Colonic mucosa (tissue), 4 donors: Measurements from ENCODE around the gene DEFB131B. TPM values are rescaled to one million over a fixed set of nuclear protein-coding genes. Genes with fewer than 3 reads are reported as not detected.

Source experiments
- DNase-seq: peaks from one replicate; pipeline ENCODE4 v3.0.0-alpha.2; 2020
- H3K27ac ChIP-seq: fragments of 200-600 bp; one replicate; pipeline ENCODE4 v1.8.0; 2021
- H3K27me3 ChIP-seq: fragments of 200-600 bp; one replicate; pipeline ENCODE4 v1.8.0; 2021
- H3K36me3 ChIP-seq: fragments of 200-600 bp; one replicate; pipeline ENCODE4 v1.8.0; 2021
- H3K4me1 ChIP-seq: fragments of 200-600 bp; one replicate; pipeline ENCODE4 v1.8.0; 2021; ENCODE audit warnings: mild to moderate bottlenecking
- H3K4me3 ChIP-seq: fragments of 200-600 bp; one replicate; pipeline ENCODE4 v1.8.0; 2021
- H3K9ac ChIP-seq, 2 donors: one replicate each; pipeline ENCODE4 v1.7.0; 2013; ENCODE audit warnings: control low read depth in 2 of 2, low read depth in 2 of 2, low read length in 2 of 2
- H3K9me3 ChIP-seq: fragments of 200-600 bp; one replicate; pipeline ENCODE4 v1.8.0; 2021
- CTCF ChIP-seq: fragments of 200-600 bp; IDR thresholded peaks from one replicate; pipeline ENCODE4 v1.8.0; 2022; ENCODE audit warnings: antibody characterized with exemption, mild to moderate bottlenecking
- intact Hi-C: fragments of 100-400 bp; cut with DNase I; formaldehyde crosslinking; loops from one replicate; pipeline ENCODE4 v1.14.1; 2022
- total RNA-seq, 2 donors: library from RNA; stranded (reverse); fragmentation: NEBNext Ultra II Directional in 1 of 2; extraction: Animal tissue kit (Norgen Biotek cat#: 25700) in 1 of 2; gene quantifications; one replicate each; pipeline ENCODE4 v1.2.1, GENCODE V29; 2021
- donor health status: healthy.
- donor health status: DM: no; HTN: no; CAD: no.
- donor health status: DM: no; HTN: no; CAD: no.

Gene DEFB131B
- total RNA-seq, 2 donors from 2014 or later: not detected

- H3K4me1 ChIP-seq: peaks cover 3% of the 10 kb centered on the region
- H3K9ac ChIP-seq: peak within 1 kb of the TSS; percentile 82 to 83
- H3K9me3 ChIP-seq: no peaks in the 10 kb centered on the region
- intact Hi-C loops: no loop called here
- H3K27ac ChIP-seq: peak within 1 kb of the TSS; percentile 77
- peak within 1 kb of the TSS; percentile 83 for H3K4me3 ChIP-seq
- DNase-seq: peak; percentile 71
- no peak for TF ChIP-seq CTCF
- no peaks in the 10 kb centered on the region for H3K27me3 ChIP-seq
- no peaks in the 10 kb centered on the region for H3K36me3 ChIP-seq
Measured at GRCh38 chr11:71927820-71928736, 49.8 kb downstream of the DEFB131B start, which contains the start of gene XNDC1N. TSS of gene XNDC1N (minus strand) at chr11:71928594. CDS start at chr11:71923353, 5,241 bp downstream.

- Histone ChIP-seq H3K9ac (peak within 1 kb of the TSS; percentile 82 to 83), H3K27ac (peak within 1 kb of the TSS; percentile 77), H3K9me3 (no peaks in the 10 kb centered on the region), H3K36me3 (no peaks in the 10 kb centered on the region), H3K4me1 (peaks cover 3% of the 10 kb centered on the region), H3K27me3 (no peaks in the 10 kb centered on the region), H3K4me3 (peak within 1 kb of the TSS; percentile 83)
- peak; percentile 99 for DNase-seq
- intact Hi-C loops: no loop called here
- TF ChIP-seq CTCF: no peak
Measured at GRCh38 chr11:71928737-71929443, 50.6 kb downstream of the DEFB131B start, which contains the start of gene RNF121. TSS of gene RNF121 (plus strand) at chr11:71929046. CDS start at chr11:71929062, 16 bp downstream.

- Histone ChIP-seq H3K4me1 (peaks cover 3% of the 10 kb centered on the region), H3K27me3 (no peaks in the 10 kb centered on the region), H3K27ac (no peak overlapping the region), H3K4me3 (peak overlapping the region; percentile 83), H3K9me3 (no peaks in the 10 kb centered on the region), H3K9ac (peak overlapping the region; percentile 52 to 82), H3K36me3 (no peaks in the 10 kb centered on the region)
- no peak for TF ChIP-seq CTCF
- no peak for DNase-seq
- intact Hi-C loops: no loop called here
Measured at GRCh38 chr11:71929491-71929890, 51.2 kb downstream of the DEFB131B start.

GRCh38 chr11:71930556-71931244 lies 52.4 kb downstream of the DEFB131B start:
- intact Hi-C loops: no loop called here
- H3K4me1 ChIP-seq: peaks cover 3% of the 10 kb centered on the region
- H3K9ac ChIP-seq: no peak overlapping the region
- H3K4me3 ChIP-seq: no peak overlapping the region
- no peaks in the 10 kb centered on the region for H3K9me3 ChIP-seq
- no peaks in the 10 kb centered on the region for H3K36me3 ChIP-seq
- no peak overlapping the region for H3K27ac ChIP-seq
- TF ChIP-seq CTCF: no peak
- no peak for DNase-seq
- H3K27me3 ChIP-seq: no peaks in the 10 kb centered on the region

- Histone ChIP-seq H3K9ac (no peak overlapping the region), H3K4me1 (peaks cover 3% of the 10 kb centered on the region), H3K27ac (no peak overlapping the region), H3K36me3 (no peaks in the 10 kb centered on the region), H3K9me3 (no peaks in the 10 kb centered on the region), H3K27me3 (no peaks in the 10 kb centered on the region), H3K4me3 (no peak overlapping the region)
- intact Hi-C loops: no loop called here
- DNase-seq: no peak
- no peak for TF ChIP-seq CTCF
Measured at GRCh38 chr11:71931245-71931602, 53.0 kb downstream of the DEFB131B start.
